HS-5 (cell line): ENCODE measurements around the gene SPARC.

Source experiments
- DNase-seq: peaks from one replicate; pipeline ENCODE4 v3.0.0-alpha.2; 2012; ENCODE audit warnings: low read depth

SPARC gene

DNA sequence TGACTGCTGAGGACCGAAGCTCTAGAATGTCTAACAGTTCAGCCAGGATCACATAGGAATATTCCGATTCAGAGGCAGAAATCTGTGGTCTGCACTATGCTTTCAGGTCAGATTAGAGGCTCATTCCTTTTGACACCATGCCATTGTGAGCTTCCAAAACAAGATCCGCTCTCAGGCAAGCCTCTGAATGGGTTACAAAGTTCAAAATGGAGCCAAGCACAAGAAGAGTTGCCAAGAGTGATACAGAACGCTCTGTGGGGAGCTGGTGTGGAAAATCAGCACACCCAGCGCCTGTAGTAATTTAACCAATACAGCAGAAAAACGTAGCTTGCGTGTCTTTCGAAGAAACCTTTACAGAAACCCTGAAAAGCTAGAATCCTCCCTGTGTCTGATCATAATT is 62.2 kb downstream of the SPARC start:
- DNase-seq = no peak

DNA sequence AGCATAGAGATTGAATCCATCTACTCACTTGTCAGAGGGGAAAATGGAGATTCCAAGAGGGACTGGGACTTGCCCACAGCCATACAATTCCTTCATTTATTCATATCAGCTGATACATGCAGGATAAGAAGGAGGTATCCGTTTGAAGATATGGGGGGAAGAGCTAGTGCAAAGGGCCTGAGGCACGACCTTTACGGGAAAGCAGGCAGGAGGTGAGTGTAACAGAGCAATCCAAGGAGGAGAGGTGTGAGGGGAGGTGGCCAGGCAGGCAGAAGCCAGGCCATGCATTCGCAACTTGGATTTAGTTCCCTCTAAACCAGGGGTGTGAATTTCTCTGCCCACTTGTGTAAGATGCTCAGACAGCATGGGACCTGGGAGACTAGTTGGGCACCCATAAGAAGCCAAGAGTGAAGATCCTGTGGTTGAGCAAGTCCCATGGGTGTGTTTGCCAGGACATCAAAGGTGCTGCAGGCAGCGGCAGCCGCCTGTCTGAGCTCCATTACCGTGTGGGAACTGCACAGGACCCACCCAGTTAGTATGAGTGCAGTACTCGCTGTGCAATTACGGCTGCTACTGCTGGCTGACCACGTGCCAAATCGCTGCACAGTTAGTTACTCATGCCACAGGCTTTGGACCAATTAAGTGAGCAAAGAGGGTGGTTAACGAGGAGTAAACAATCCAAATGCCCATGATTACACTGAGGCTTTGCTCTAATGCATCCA is 64.2 kb downstream of the SPARC start:
- no peak for DNase-seq

DNA sequence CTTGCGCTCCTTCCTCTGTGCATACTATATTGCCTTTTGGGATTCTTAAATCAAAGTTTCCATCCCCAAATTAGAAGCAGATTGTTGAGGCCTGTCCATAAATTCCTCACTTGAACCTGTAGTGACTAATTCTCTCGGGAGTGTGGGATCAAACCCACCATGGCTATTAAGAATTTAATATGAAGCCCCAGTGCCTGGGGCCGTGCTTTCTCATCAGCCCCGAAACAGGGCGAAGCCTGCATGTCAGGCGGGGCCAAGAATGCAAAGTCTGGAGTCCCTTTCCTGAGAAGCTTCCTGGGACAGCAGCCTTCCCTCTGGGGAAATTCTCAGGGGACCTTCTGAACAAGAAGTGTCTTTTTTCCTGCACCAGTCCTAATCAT is 66.3 kb downstream of the SPARC start:
- no peak for DNase-seq

DNA sequence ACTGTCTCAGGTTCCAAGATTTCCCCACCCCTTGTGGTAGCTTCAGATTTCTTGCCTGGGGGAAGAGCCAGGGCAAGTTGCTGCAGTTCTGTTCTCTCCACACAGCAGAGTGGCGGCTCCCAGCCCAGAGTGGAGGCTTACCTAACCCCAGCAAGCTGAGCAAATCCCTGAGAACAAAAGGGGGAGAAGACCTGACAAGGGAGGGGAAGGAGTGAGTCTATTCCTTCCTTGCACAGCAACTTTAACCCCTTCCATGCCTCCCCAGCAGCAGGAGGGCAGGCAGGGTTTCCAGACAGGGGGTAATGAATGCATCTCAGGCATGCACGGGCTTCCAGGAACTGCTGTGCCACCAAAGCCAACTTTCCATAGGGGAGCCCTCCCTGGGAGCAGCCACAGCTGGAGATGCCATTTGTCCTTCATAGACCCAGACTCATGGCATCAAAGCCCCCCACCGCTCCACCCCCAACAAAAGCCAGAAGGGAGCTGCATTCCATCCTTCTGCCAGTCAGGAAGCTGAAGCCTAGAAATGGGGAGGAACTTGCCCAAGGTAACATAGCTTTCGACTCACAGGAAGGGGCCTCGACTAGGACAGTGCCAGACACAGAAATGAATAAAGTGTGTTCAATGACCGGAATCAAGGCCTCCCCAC is 66.8 kb downstream of the SPARC start:
- no peak for DNase-seq

DNA sequence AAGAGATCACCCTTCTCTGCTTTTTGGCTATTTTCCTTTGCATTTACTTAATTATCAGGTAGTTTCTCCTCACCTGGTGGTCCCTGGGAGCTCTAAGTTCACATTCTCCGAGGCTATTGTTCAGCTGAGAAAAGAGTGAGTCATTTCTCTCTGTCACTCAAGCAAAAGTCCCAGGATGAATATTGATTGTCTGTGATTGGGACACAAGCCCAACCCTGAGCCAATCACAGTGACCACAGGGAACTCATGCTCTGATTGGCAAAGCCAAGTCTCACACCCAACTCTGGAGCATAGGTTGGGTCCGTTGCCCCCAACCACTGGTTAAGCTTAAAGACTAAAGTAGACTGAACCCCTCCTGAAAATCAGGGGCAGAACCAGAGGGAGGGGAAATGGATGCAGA is 67.8 kb downstream of the SPARC start:
- DNase-seq = no peak

GRCh38 chr5:151617841-151618710 is 68.6 kb downstream of the SPARC start:
- no peak for DNase-seq

DNA sequence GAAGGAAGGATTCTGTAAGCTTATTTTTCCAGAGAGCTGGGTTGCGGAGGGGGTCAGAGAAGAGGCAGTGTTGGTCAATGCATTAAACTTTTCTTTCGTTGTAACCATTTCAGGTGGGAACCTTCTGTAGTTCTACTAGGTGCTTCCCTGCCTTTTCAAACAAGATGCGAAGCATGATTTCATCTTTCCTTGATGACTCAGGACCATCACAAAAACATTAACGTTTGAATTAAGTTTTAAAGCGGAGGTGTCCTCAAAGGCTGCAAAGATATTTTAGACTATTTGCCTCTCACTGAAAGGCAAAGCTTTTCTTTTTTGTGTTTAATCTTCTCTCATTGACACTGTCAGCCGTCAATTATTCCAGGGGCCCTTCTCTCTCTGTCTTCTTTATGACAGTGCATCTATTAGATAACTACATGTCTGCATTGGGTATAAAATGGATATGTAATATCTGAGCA is 69.3 kb downstream of the SPARC start:
- no peak for DNase-seq

GRCh38 chr5:151615431-151615830 is 71.3 kb downstream of the SPARC start:
- no peak for DNase-seq

GRCh38 chr5:151614565-151614964 is 72.2 kb downstream of the SPARC start:
- DNase-seq = no peak

GRCh38 chr5:151612689-151613427 is 73.9 kb downstream of the SPARC start:
- no peak for DNase-seq

- DNase-seq = no peak
These were observed 75.5 kb downstream of the SPARC start for GRCh38 chr5:151611127-151611775.
